GM23248 (cell line): Measurements from ENCODE around the gene PPFIBP1. TPM values are rescaled to one million over a fixed set of nuclear protein-coding genes. Genes with fewer than 3 reads are reported as not detected.
A peak's percentile ranks its signal among the peaks of the same experiment; 100 is the strongest.

Source experiments
- DNase-seq: peaks from one replicate; pipeline ENCODE4 v3.0.0-alpha.2; 2015
- H2AFZ ChIP-seq: fragments of 200-600 bp; sonication (generic); 2 replicates; pipeline ENCODE4 v1.6.1; 2016; ENCODE audit warnings: antibody characterized with exemption
- H3F3A ChIP-seq: fragments of 200-600 bp; sonication (generic); 2 replicates; pipeline ENCODE4 v1.6.1; 2016; ENCODE audit warnings: mild to moderate bottlenecking, antibody characterized with exemption, mixed run types; ENCODE audit not compliant: insufficient read depth
- H3K27ac ChIP-seq: fragments of 200-600 bp; sonication (generic); 2 replicates; pipeline ENCODE4 v1.5.1; 2016; ENCODE audit warnings: mild to moderate bottlenecking
- H3K27me3 ChIP-seq: fragments of 200-600 bp; sonication (generic); replicated peaks from 2 replicates; pipeline ENCODE4 v1.6.1; 2016; ENCODE audit warnings: mild to moderate bottlenecking; ENCODE audit not compliant: insufficient read depth
- H3K36me3 ChIP-seq: fragments of 200-600 bp; sonication (generic); 2 replicates; pipeline ENCODE4 v1.6.1; 2016; ENCODE audit warnings: low read depth, mild to moderate bottlenecking
- H3K4me1 ChIP-seq: fragments of 200-600 bp; sonication (generic); 2 replicates; pipeline ENCODE4 v1.6.1; 2016; ENCODE audit warnings: mild to moderate bottlenecking; ENCODE audit not compliant: insufficient read depth
- H3K4me2 ChIP-seq: fragments of 200-600 bp; sonication (generic); one replicate; pipeline ENCODE4 v1.6.1; 2016; ENCODE audit warnings: mild to moderate bottlenecking; ENCODE audit not compliant: unreplicated experiment
- H3K4me3 ChIP-seq: fragments of 200-600 bp; sonication (generic); 2 replicates; pipeline ENCODE4 v1.5.1; 2016; ENCODE audit warnings: mild to moderate bottlenecking
- H3K79me2 ChIP-seq: fragments of 200-600 bp; sonication (generic); 2 replicates; pipeline ENCODE4 v1.6.1; 2016; ENCODE audit warnings: mild to moderate bottlenecking; ENCODE audit not compliant: insufficient read depth
- H3K9ac ChIP-seq: fragments of 200-600 bp; sonication (generic); 2 replicates; pipeline ENCODE4 v1.6.1; 2016; ENCODE audit warnings: mild to moderate bottlenecking
- H3K9me2 ChIP-seq: fragments of 200-600 bp; sonication (generic); 2 replicates; pipeline ENCODE4 v1.6.1; 2016; ENCODE audit warnings: mixed run types, mild to moderate bottlenecking, moderate library complexity; ENCODE audit not compliant: insufficient read depth
- H3K9me3 ChIP-seq: fragments of 200-600 bp; sonication (generic); one replicate; pipeline ENCODE4 v1.6.1; 2017; ENCODE audit warnings: low read depth
- H4K20me1 ChIP-seq: fragments of 200-600 bp; sonication (generic); 2 replicates; pipeline ENCODE4 v1.6.0; 2016; ENCODE audit not compliant: insufficient read depth
- EZH2 ChIP-seq: fragments of 200-600 bp; sonication (generic); IDR thresholded peaks from 2 replicates; pipeline ENCODE4 v1.6.1; 2018; ENCODE audit warnings: antibody characterized with exemption, mild to moderate bottlenecking; ENCODE audit not compliant: insufficient read depth, poor library complexity, severe bottlenecking
- EZH2phosphoT487 ChIP-seq: fragments of 200-600 bp; sonication (generic); IDR thresholded peaks from 2 replicates; pipeline ENCODE4 v1.6.1; 2018; ENCODE audit warnings: antibody characterized with exemption, moderate library complexity, mild to moderate bottlenecking, low read depth; ENCODE audit not compliant: insufficient read depth
- WGBS, 2 experiments: methylation state at CpG; one replicate each; pipeline ENCODE4 v1.1.6; 2015 to 2017; ENCODE audit warnings: low lambda C conversion rate in 2 of 2, low coverage in 1 of 2; ENCODE audit errors: missing lambda C conversion rate in 2 of 2; 5-methylcytosine and 5-hydroxymethylcytosine counted together
- in situ Hi-C: fragments of 300-500 bp; cut with MboI; formaldehyde crosslinking; loops from 2 replicates; pipeline ENCODE4 v1.15.0; 2020
- polyA plus RNA-seq: library from polyadenylated mRNA; unstranded; fragments of >200 nt; fragmentation: Nextera tagmentation; extraction: Ambion mirVana; gene quantifications from 2 replicates; pipeline ENCODE4 v1.2.1, GENCODE V29; 2016
- total RNA-seq: library from RNA; depleted of rRNA; stranded (reverse); fragments of >200 nt; shearing (Covaris generic); gene quantifications from 2 replicates; pipeline ENCODE4 v1.2.3, GENCODE V29; 2014

Gene PPFIBP1
- total and polyA plus RNA-seq, 2 experiments from 2014 or later, result 86.0 to 101 TPM

GRCh38 chr12:27710592-27711316 is 186.7 kb downstream of the PPFIBP1 start, which contains the start of gene MRPS35:
Gene MRPS35 (plus strand): TSS chr12:27710832. CDS start chr12:27710844, 12 bp downstream.
- peaks cover 6% of the 10 kb centered on the region; the same call in 1 of the 2 replicates for H3K4me1 ChIP-seq
- H3K79me2 ChIP-seq, result peaks cover 51% of the 10 kb centered on the region
- peak within 1 kb of the TSS; percentile 98 for H3K4me3 ChIP-seq
- H3F3A ChIP-seq, result peaks cover 18% of the 10 kb centered on the region; the same call in 1 of the 2 replicates
- no peaks in the 10 kb centered on the region for H3K27me3 ChIP-seq
- no peaks in the 10 kb centered on the region for H3K36me3 ChIP-seq
- H3K9ac ChIP-seq, result peak within 1 kb of the TSS; percentile 97
- no peaks in the 10 kb centered on the region; the same call in 1 of the 2 replicates for H4K20me1 ChIP-seq
- H3K27ac ChIP-seq, result peak within 1 kb of the TSS; percentile 94
- no peaks in the 10 kb centered on the region for H3K9me2 ChIP-seq
- WGBS, 2 experiments, result 2% methylated on average over 44 to 45 of the region's 46 CpGs
- in situ Hi-C loops, result no loop called here
- H3K4me2 ChIP-seq, result peak within 1 kb of the TSS; percentile 99
- no peaks in the 10 kb centered on the region for H3K9me3 ChIP-seq
- TF ChIP-seq EZH2 (no peak), EZH2phosphoT487 (no peak)
- DNase-seq, result peak; percentile 97
- peak within 1 kb of the TSS; percentile 95 for H2AFZ ChIP-seq

DNA sequence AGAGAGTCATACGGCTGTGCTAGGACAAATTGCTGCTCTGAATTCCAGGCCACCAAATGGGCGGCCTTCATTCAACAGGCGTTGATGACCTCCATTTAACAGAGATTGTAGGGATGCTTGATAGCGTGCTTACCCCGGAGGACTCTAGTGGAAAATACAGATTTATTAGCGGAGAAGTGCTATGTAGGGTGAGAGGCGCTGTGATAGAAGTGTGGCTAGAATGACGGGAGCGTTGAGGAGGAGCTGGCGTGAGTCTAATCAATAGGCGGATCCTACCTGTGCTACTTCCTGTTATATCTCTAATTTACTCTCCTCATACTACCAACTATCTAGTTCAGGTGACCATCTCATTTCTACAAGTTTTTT is 187.3 kb downstream of the PPFIBP1 start:
- peak overlapping the region; percentile 98 for H3K4me3 ChIP-seq
- H3K27me3 ChIP-seq, result no peaks in the 10 kb centered on the region
- peaks cover 6% of the 10 kb centered on the region; the same call in 1 of the 2 replicates for H3K4me1 ChIP-seq
- in situ Hi-C loops, result no loop called here
- peak overlapping the region; percentile 92 for H3K4me2 ChIP-seq
- H3K9ac ChIP-seq, result peak overlapping the region; percentile 97
- no peaks in the 10 kb centered on the region for H3K36me3 ChIP-seq
- H4K20me1 ChIP-seq, result no peaks in the 10 kb centered on the region; the same call in 1 of the 2 replicates
- H3K9me2 ChIP-seq, result no peaks in the 10 kb centered on the region
- no peaks in the 10 kb centered on the region for H3K9me3 ChIP-seq
- TF ChIP-seq EZH2phosphoT487 (no peak), EZH2 (no peak)
- H3K27ac ChIP-seq, result peak overlapping the region; percentile 94
- peaks cover 56% of the 10 kb centered on the region for H3K79me2 ChIP-seq
- H2AFZ ChIP-seq, result peak overlapping the region; percentile 95
- DNase-seq, result no peak
- WGBS, 2 experiments, result 3 to 6% methylated on average over 11 of the region's 11 CpGs
- peaks cover 18% of the 10 kb centered on the region; the same call in 1 of the 2 replicates for H3F3A ChIP-seq

- in situ Hi-C loops, result no loop called here
These were observed 188.0 kb downstream of the PPFIBP1 start for GRCh38 chr12:27711967-27712366.

GRCh38 chr12:27723212-27723611 is 199.2 kb downstream of the PPFIBP1 start:
- Histone ChIP-seq H3K36me3 (peaks cover 43% of the 10 kb centered on the region), H3K4me2 (no peak overlapping the region), H3K27me3 (no peaks in the 10 kb centered on the region), H3K4me3 (no peak overlapping the region), H4K20me1 (no peaks in the 10 kb centered on the region), H3F3A (no peaks in the 10 kb centered on the region), H3K9ac (no peak overlapping the region), H3K4me1 (no peaks in the 10 kb centered on the region), H3K27ac (no peak overlapping the region), H2AFZ (no peak overlapping the region), H3K9me3 (no peaks in the 10 kb centered on the region), H3K79me2 (peaks cover 57% of the 10 kb centered on the region), H3K9me2 (no peaks in the 10 kb centered on the region)
- 89 to 92% methylated on average over 1 of the region's 1 CpG for WGBS, 2 experiments
- DNase-seq, result no peak
- TF ChIP-seq EZH2phosphoT487 (no peak), EZH2 (no peak)
- in situ Hi-C loops, result no loop called here

More at GRCh38 chr12:27711967-27712366, 188.0 kb downstream of the PPFIBP1 start:
- no peak overlapping the region for H2AFZ ChIP-seq
- H3K9ac ChIP-seq, result peak overlapping the region; percentile 97
- peak overlapping the region; percentile 92 for H3K4me2 ChIP-seq
- H3K79me2 ChIP-seq, result peaks cover 63% of the 10 kb centered on the region
- peaks cover 6% of the 10 kb centered on the region; the same call in 1 of the 2 replicates for H3K4me1 ChIP-seq
- no peak for DNase-seq
- peak overlapping the region; percentile 98 for H3K4me3 ChIP-seq
- no peaks in the 10 kb centered on the region for H3K9me2 ChIP-seq
- H3F3A ChIP-seq, result peaks cover 18% of the 10 kb centered on the region; the same call in 1 of the 2 replicates
- peaks cover 5% of the 10 kb centered on the region; the same call in 1 of the 2 replicates for H3K36me3 ChIP-seq
- 97 to 98% methylated on average over 2 of the region's 2 CpGs for WGBS, 2 experiments
- H3K27ac ChIP-seq, result peak overlapping the region; percentile 94; the same call in 1 of the 2 replicates
- no peaks in the 10 kb centered on the region; the same call in 1 of the 2 replicates for H4K20me1 ChIP-seq
- TF ChIP-seq EZH2 (no peak), EZH2phosphoT487 (no peak)
- H3K9me3 ChIP-seq, result no peaks in the 10 kb centered on the region
- H3K27me3 ChIP-seq, result no peaks in the 10 kb centered on the region
